ENCODE results near the gene C9orf152. TPM values are rescaled to one million over a fixed set of nuclear protein-coding genes. Genes with fewer than 3 reads are reported as not detected.
A peak's percentile ranks its signal among the peaks of the same experiment; 100 is the strongest.

The C9orf152 gene
- total RNA-seq, 6 donors from 2014 or later: 6.3 to 26.3 (median 15.9) TPM

DNA sequence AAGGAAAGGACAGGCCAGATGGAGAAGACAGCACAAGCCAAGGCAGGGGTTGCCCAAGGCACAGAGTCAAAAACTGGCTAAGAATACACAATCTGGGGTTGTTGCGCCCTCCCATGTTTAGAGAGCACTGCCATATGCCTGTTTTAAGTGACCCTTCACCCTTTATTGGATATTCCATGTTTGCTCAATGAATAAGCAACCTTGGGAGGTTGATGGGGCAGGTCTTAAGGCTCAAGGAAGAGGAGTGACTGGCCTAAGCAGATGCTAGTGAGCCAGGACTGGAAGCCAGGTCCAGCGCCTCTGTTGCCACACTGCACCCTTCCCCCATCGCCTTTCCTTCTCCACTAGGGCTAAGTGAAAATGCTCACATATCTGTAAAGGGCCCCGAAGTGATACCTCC is 41.6 kb upstream of the C9orf152 start:
- Histone ChIP-seq H3K9me3 (no peaks in the 10 kb centered on the region), H3K4me3 (no peak overlapping the region), H3K4me1 (peaks cover 9 to 25% (median 14%) of the 10 kb centered on the region in 4 donors), H3K27ac (no peak overlapping the region), H3K36me3 (peaks cover under 1 to 57% (median 32%) of the 10 kb centered on the region in 4 donors), H3K27me3 (no peaks in the 10 kb centered on the region)
- TF ChIP-seq EP300 (IDR thresholded peaks at IDR 0.05) (no peak), POLR2AphosphoS5 (IDR thresholded peaks at IDR 0.05) (no peak), POLR2A (IDR thresholded peaks at IDR 0.05) (no peak)
- TF ChIP-seq, protein P1, sequence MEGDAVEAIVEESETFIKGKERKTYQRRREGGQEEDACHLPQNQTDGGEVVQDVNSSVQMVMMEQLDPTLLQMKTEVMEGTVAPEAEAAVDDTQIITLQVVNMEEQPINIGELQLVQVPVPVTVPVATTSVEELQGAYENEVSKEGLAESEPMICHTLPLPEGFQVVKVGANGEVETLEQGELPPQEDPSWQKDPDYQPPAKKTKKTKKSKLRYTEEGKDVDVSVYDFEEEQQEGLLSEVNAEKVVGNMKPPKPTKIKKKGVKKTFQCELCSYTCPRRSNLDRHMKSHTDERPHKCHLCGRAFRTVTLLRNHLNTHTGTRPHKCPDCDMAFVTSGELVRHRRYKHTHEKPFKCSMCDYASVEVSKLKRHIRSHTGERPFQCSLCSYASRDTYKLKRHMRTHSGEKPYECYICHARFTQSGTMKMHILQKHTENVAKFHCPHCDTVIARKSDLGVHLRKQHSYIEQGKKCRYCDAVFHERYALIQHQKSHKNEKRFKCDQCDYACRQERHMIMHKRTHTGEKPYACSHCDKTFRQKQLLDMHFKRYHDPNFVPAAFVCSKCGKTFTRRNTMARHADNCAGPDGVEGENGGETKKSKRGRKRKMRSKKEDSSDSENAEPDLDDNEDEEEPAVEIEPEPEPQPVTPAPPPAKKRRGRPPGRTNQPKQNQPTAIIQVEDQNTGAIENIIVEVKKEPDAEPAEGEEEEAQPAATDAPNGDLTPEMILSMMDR (IDR thresholded peaks at IDR 0.05): no peak
- DNase-seq: no peak
- no peak for ATAC-seq (ENCODE audit: low FRiP score in 2 of 2)
- WGBS, 2 donors: 91 to 98% methylated on average over 4 of the region's 4 CpGs

DNA sequence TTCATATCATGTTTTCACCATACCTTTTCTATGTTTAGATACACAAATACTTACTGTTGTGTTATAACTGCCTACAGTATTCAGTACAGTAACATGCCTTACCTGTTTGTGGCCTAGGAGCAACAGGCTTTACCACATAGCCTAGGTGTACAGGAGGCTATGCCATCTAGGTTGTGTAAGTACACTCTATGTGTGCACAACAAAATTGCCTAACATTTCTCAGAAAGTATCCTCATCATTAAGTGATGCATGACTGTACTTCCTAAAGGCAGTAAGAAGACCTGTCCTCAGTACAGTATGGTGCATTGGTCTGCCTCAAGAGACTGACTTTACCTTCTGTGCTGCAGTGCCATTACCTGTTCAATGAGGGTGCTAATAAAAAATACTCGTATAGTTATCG is 40.4 kb upstream of the C9orf152 start:
- Histone ChIP-seq H3K27ac (no peak overlapping the region), H3K9me3 (no peaks in the 10 kb centered on the region), H3K36me3 (peaks cover 10 to 69% (median 41%) of the 10 kb centered on the region in 4 donors), H3K4me1 (peaks cover 0 to 13% (median 5%) of the 10 kb centered on the region in 4 donors), H3K4me3 (no peak overlapping the region), H3K27me3 (no peaks in the 10 kb centered on the region)
- 69 to 93% methylated on average over 2 of the region's 2 CpGs for WGBS, 2 donors
- no peak for DNase-seq
- TF ChIP-seq EP300 (IDR thresholded peaks at IDR 0.05) (no peak), POLR2A (IDR thresholded peaks at IDR 0.05) (no peak), POLR2AphosphoS5 (IDR thresholded peaks at IDR 0.05) (no peak)
- TF ChIP-seq, protein P1 (IDR thresholded peaks at IDR 0.05): no peak
- no peak for ATAC-seq (ENCODE audit: low FRiP score in 2 of 2)

DNA sequence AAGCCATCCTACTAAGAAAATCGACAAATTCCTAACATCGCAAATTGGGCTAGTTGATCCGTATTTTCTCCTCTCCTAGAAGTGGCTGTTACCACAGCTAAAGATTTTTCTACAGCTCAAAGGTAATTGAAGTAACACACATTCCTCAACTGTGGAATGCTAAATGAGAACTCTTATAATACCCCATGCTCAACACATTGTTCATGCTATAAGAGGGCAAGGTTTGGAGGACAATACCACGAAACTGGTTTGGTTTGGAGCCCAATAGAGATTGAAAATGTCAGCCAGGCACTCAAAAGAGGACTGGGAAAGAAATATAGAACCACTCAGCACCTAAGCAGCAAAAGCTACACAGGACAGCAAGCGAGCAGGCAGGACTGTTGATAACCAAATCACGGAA is 38.3 kb upstream of the C9orf152 start:
- TF ChIP-seq POLR2AphosphoS5 (IDR thresholded peaks at IDR 0.05) (no peak), EP300 (IDR thresholded peaks at IDR 0.05) (no peak), POLR2A (IDR thresholded peaks at IDR 0.05) (no peak)
- TF ChIP-seq, protein P1 (IDR thresholded peaks at IDR 0.05): no peak
- DNase-seq (no peak), ATAC-seq (ENCODE audit: low FRiP score in 2 of 2) (no peak)
- Histone ChIP-seq H3K9me3 (no peaks in the 10 kb centered on the region), H3K4me3 (no peak overlapping the region), H3K27ac (no peak overlapping the region), H3K27me3 (no peaks in the 10 kb centered on the region), H3K4me1 (peaks cover 0 to 4% (median 2%) of the 10 kb centered on the region in 4 donors), H3K36me3 (peaks cover 10 to 77% (median 48%) of the 10 kb centered on the region in 4 donors)
- WGBS, 2 donors: 82 to 85% methylated on average over 6 of the region's 6 CpGs

DNA sequence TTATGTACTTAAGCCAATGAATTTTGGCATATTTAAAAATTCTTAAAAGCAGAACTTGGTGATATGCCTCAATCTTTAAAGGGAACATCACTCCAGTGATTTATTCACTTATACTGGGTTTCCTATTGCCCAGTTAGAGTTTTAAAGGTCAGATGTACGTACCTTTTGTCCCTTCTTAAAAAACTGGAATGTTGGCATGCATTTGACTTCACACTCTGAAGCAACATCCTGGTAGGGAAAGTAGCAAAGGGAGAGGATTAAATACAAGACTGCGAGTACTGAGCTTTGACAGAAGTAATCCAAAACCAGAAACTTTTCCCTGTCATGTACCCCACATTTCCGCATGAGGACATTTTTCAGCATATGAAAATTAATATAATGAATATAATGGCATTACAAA is 36.7 kb upstream of the C9orf152 start:
- Histone ChIP-seq H3K4me3 (no peak overlapping the region), H3K27me3 (no peaks in the 10 kb centered on the region), H3K36me3 (peaks cover 10 to 64% (median 39%) of the 10 kb centered on the region in 4 donors), H3K4me1 (peaks cover 0 to 4% (median 0%) of the 10 kb centered on the region in 4 donors), H3K27ac (no peak overlapping the region), H3K9me3 (no peaks in the 10 kb centered on the region)
- 69 to 79% methylated on average over 3 of the region's 3 CpGs for WGBS, 2 donors
- ATAC-seq (ENCODE audit: low FRiP score in 2 of 2): no peak
- DNase-seq: no peak
- no peak for TF ChIP-seq POLR2AphosphoS5 (IDR thresholded peaks at IDR 0.05)
- TF ChIP-seq, protein P1 (IDR thresholded peaks at IDR 0.05): no peak
- TF ChIP-seq EP300 (IDR thresholded peaks at IDR 0.05): no peak
- TF ChIP-seq POLR2A (IDR thresholded peaks at IDR 0.05): no peak

DNA sequence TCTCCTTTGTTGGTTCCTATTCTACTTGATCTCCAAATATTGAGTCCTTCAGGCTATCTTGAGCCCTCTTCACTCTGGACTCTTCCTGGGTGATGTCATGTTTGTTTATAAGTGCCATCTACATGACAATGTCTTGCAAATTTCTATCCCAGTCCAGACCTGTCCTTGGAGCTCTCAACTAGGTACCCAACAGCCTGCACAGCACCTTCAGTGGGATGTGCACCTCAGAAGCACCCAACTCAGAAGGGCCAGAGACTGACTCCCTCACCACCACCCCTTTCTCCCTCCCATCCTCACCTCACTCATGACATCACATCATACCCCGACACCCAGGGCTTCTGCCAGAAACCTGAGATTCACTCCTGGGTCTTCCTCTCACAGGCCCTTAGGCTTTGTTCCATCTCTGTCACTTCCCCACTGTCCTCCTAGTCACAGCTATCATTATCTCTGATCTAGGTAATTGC is 33.9 kb upstream of the C9orf152 start:
- ATAC-seq (ENCODE audit: low FRiP score in 2 of 2) (peak in 1 of 2 donors; percentile 28), DNase-seq (no peak)
- no peaks in the 10 kb centered on the region for H3K9me3 ChIP-seq
- peaks cover 0 to 4% (median 0%) of the 10 kb centered on the region in 4 donors for H3K4me1 ChIP-seq
- H3K27ac ChIP-seq: no peak overlapping the region
- TF ChIP-seq, protein P1 (IDR thresholded peaks at IDR 0.05): no peak
- TF ChIP-seq POLR2A (IDR thresholded peaks at IDR 0.05) (no peak), POLR2AphosphoS5 (IDR thresholded peaks at IDR 0.05) (no peak), EP300 (IDR thresholded peaks at IDR 0.05) (no peak)
- H3K27me3 ChIP-seq: no peaks in the 10 kb centered on the region
- peaks cover 10 to 38% (median 29%) of the 10 kb centered on the region in 4 donors for H3K36me3 ChIP-seq
- H3K4me3 ChIP-seq: no peak overlapping the region
- WGBS, 2 donors: 95 to 100% methylated on average over 1 of the region's 1 CpG
